ENCODE data around the gene NCKAP5. TPM values are rescaled to one million over a fixed set of nuclear protein-coding genes. Genes with fewer than 3 reads are reported as not detected.

Gene NCKAP5
- total RNA-seq, 1 donor from 2014 or later, result 0.46 TPM

GRCh38 chr2:133044556-133044955, 523.7 kb downstream of the NCKAP5 start:
- Mint-ChIP-seq H3K27me3 (ENCODE audit: unreplicated experiment) (no peaks in the 10 kb centered on the region), H3K9me3 (ENCODE audit: unreplicated experiment) (no peaks in the 10 kb centered on the region), H3K4me3 (ENCODE audit: unreplicated experiment) (no peak overlapping the region), H3K36me3 (ENCODE audit: unreplicated experiment) (no peaks in the 10 kb centered on the region), H3K27ac (ENCODE audit: unreplicated experiment) (no peak overlapping the region), H3K4me1 (ENCODE audit: unreplicated experiment) (no peaks in the 10 kb centered on the region)
- DNase-seq (ENCODE audit: extremely low spot score, unreplicated experiment), result no peak
- TF ChIP-seq CTCF (IDR thresholded peaks at IDR 0.05), result no peak

- TF ChIP-seq CTCF (IDR thresholded peaks at IDR 0.05), result no peak
- DNase-seq (ENCODE audit: extremely low spot score, unreplicated experiment), result no peak
- Mint-ChIP-seq H3K27ac (ENCODE audit: unreplicated experiment) (no peak overlapping the region), H3K27me3 (ENCODE audit: unreplicated experiment) (no peaks in the 10 kb centered on the region), H3K4me1 (ENCODE audit: unreplicated experiment) (no peaks in the 10 kb centered on the region), H3K36me3 (ENCODE audit: unreplicated experiment) (no peaks in the 10 kb centered on the region), H3K4me3 (ENCODE audit: unreplicated experiment) (no peak overlapping the region), H3K9me3 (ENCODE audit: unreplicated experiment) (peaks cover 27% of the 10 kb centered on the region)
These were observed 528.1 kb downstream of the NCKAP5 start for GRCh38 chr2:133040170-133040569.

- H3K36me3 Mint-ChIP-seq (ENCODE audit: unreplicated experiment), result no peaks in the 10 kb centered on the region
- DNase-seq (ENCODE audit: extremely low spot score, unreplicated experiment), result no peak
- peaks cover 33% of the 10 kb centered on the region for H3K9me3 Mint-ChIP-seq (ENCODE audit: unreplicated experiment)
- no peak for TF ChIP-seq CTCF (IDR thresholded peaks at IDR 0.05)
- H3K4me3 Mint-ChIP-seq (ENCODE audit: unreplicated experiment), result no peak overlapping the region
- no peak overlapping the region for H3K27ac Mint-ChIP-seq (ENCODE audit: unreplicated experiment)
- no peaks in the 10 kb centered on the region for H3K27me3 Mint-ChIP-seq (ENCODE audit: unreplicated experiment)
- no peaks in the 10 kb centered on the region for H3K4me1 Mint-ChIP-seq (ENCODE audit: unreplicated experiment)
These were observed 528.7 kb downstream of the NCKAP5 start for GRCh38 chr2:133039531-133039930.

- Mint-ChIP-seq H3K27ac (ENCODE audit: unreplicated experiment) (no peak overlapping the region), H3K27me3 (ENCODE audit: unreplicated experiment) (no peaks in the 10 kb centered on the region), H3K4me3 (ENCODE audit: unreplicated experiment) (no peak overlapping the region), H3K36me3 (ENCODE audit: unreplicated experiment) (no peaks in the 10 kb centered on the region), H3K4me1 (ENCODE audit: unreplicated experiment) (no peaks in the 10 kb centered on the region), H3K9me3 (ENCODE audit: unreplicated experiment) (peaks cover 6% of the 10 kb centered on the region)
- TF ChIP-seq CTCF (IDR thresholded peaks at IDR 0.05), result no peak
- DNase-seq (ENCODE audit: extremely low spot score, unreplicated experiment), result no peak
These were observed 541.6 kb downstream of the NCKAP5 start for GRCh38 chr2:133026536-133027177.

- no peak for DNase-seq (ENCODE audit: extremely low spot score, unreplicated experiment)
- Mint-ChIP-seq H3K36me3 (ENCODE audit: unreplicated experiment) (no peaks in the 10 kb centered on the region), H3K9me3 (ENCODE audit: unreplicated experiment) (peaks cover 6% of the 10 kb centered on the region)
These were observed 543.3 kb downstream of the NCKAP5 start for GRCh38 chr2:133025004-133025403.

More at GRCh38 chr2:133025004-133025403, 543.3 kb downstream of the NCKAP5 start:
- Mint-ChIP-seq H3K4me1 (ENCODE audit: unreplicated experiment) (no peaks in the 10 kb centered on the region), H3K27ac (ENCODE audit: unreplicated experiment) (no peak overlapping the region), H3K4me3 (ENCODE audit: unreplicated experiment) (no peak overlapping the region), H3K27me3 (ENCODE audit: unreplicated experiment) (no peaks in the 10 kb centered on the region)
- no peak for TF ChIP-seq CTCF (IDR thresholded peaks at IDR 0.05)

Data from osteocyte (in vitro differentiated cells).